GM12801 (cell line): ENCODE results near the gene BRF1.

Source experiments
- TF ChIP-seq, protein P1 (sequence below): IDR thresholded peaks from one replicate; pipeline ENCODE4 v1.5.1; 2011; ENCODE audit warnings: control low read depth; ENCODE audit not compliant: insufficient read length; ENCODE audit errors: extremely low read depth

Gene BRF1

DNA sequence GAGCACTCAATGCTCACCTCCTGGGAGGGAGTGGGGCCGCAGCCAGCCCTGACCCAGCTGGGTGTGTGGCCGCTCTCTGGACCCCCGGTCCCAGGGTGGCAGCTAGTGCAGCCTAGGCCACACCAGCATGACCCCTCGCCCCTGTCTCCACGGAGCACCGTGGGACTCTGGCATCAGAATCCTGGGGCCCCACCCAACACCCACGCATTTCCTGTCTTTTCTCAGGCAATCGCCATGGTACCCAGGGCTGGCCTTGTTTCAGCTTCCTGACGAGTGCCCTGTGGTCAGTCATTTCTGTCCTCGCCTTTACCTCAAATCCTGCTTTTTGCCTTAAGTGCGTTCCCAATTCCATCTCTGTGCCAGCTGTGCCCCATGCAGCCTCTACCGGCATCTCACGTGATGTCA is 29.7 kb upstream of the BRF1 start:
- TF ChIP-seq, protein P1, sequence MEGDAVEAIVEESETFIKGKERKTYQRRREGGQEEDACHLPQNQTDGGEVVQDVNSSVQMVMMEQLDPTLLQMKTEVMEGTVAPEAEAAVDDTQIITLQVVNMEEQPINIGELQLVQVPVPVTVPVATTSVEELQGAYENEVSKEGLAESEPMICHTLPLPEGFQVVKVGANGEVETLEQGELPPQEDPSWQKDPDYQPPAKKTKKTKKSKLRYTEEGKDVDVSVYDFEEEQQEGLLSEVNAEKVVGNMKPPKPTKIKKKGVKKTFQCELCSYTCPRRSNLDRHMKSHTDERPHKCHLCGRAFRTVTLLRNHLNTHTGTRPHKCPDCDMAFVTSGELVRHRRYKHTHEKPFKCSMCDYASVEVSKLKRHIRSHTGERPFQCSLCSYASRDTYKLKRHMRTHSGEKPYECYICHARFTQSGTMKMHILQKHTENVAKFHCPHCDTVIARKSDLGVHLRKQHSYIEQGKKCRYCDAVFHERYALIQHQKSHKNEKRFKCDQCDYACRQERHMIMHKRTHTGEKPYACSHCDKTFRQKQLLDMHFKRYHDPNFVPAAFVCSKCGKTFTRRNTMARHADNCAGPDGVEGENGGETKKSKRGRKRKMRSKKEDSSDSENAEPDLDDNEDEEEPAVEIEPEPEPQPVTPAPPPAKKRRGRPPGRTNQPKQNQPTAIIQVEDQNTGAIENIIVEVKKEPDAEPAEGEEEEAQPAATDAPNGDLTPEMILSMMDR: no peak

DNA sequence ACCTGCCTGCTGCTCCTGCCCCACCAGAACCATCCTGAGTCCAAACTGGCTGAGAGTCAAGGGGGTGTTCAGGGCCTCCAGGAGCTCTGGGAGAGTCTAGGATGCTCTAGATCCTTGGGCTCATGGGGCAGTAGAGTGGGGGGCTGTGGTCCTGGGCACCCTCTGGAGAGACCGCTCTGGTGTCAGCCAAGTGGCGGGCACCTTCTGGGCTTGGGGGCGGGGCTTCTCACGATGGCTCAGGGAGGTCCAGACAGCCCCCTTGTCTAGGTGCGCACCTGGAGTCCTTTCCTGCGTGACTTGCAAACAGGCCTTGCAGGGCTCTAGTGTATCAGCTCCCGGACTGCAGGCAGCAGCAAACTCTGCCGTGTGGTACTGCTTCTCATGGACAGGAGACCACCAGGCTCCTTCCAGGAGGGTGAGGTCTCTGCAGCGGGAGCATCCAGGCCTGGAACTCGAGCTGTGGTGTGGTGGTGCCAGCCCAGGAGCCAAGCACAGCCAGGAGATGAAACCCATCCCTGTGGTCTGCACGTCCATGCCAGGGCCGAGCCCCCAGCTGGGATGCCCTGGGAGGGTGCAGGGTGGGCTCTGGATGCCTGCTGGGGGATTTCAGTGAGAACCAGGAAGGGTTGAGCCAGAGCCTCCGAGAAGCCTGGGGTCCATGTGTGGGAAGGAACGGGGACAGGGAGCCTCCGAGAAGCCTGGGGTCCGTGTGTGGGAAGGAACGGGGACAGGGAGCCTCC is 28.8 kb upstream of the BRF1 start:
- TF ChIP-seq, protein P1: no peak

DNA sequence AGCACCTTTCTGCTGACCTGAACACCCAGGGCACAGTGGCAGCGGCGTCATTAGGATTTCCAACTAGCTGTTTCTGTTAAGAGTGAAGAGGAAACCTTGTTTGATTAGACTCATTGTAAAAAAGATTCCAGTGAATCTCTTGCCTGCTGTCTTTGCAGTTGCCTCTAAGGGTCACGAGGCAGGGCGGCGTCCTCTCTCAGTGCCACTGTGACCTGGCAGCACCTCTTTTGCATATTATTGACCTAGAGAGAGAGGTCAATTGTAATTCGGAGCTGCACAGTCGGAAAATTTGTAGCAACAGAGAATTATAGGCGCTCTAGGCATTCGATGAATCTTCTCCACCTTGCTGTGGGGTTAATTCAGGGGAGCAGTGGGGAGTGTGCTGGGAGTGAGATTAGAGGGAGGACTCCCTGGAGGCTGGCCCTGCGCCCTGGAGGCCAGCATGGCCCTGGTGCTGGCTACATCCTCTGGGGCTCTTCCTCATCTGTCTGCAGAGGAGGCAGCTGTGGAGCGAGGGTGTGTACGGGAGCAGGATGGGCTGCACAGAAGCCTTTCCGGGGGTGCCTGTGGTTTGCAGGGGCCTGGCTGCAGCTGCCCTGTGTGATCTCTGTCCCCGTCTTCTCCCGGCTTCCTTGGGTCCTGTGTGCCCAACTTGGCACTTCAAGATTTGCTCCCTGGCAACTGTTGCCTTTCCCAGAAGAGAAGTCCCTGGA is 28.0 kb upstream of the BRF1 start:
- TF ChIP-seq, protein P1: no peak

DNA sequence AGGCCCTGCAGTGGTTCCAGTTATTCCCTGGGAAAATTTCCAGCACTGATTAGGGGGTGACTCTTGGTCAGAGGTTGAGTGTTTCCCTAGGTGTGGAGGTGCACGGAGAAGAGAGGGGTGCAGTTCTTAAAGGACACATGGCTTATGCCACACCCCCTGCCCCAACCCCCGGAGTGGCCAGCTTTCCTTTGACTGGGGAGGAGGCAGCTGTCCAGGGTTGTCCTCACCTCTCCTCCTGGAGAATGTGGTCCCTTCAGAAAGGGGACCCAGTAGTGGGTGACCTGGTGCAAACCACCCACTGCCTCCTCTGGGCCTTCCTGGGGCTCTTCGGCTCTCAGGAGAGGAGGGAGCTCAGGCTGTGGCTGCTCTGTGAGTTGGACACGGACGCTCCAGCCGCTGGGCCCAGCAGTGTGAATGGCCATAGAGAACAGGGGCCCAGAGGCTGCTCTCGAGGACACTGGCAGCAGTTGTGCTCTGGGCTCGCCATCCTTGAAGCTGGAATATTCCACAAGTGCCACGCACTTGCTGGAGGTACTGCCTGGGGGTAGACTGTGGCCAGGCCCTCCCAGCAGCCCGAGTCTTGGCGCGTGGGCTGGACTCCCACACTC is 27.4 kb upstream of the BRF1 start:
- TF ChIP-seq, protein P1: no peak

DNA sequence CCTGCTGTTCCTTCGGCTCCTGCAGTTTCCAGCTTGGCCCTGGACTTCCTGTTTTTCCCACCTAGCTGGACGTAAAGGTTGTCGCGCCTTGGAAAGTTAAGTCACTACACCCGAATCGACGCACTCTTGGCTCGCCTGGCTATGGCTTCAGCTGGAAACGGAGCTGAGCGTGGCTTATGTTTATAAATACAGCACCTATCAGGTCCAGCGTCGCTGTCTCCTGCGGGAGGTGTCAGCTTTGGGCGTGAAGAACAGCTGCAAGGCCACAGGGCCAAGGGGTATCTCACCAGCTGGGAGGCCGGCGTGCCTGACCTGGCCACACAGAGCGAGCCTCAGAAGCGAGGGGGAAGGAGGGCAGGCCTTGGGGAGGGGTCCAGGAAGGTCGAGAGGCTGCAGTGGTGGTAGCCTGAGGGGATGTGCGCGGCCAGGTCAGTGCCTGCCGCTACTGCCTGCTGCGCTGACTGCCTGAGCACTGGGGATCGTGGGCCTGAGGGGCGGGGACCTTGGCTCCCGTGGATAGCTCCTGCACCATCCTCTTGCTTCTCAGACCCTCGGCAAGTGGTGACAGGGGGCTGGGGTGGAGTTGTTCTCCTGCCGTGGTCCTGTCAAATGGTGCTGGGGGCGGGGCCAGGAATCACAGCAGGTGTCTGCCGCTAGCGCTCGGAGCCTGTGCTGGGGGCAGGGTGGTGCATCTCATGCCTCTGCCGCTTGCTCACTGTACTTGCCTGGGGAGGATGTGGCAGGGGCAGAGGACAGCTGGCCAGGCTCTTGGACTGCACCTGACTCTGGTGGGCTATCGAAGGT is 26.3 kb upstream of the BRF1 start:
- TF ChIP-seq, protein P1: no peak

DNA sequence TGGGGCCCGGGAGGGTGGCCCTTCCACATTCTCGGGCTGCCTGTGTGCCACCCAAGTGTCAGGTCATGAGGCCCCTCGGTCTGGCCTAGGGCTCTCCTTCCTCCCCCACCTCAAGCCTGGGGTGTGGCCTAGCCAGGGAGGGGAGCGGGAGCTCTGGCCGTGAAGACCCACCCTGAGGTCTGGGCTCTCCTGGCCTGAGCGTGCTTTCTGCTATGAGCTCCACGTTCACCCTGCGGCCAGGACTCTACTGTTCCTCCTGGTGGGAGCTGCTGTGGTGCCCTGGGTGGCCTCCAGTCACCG is 25.7 kb upstream of the BRF1 start:
- TF ChIP-seq, protein P1: no peak

DNA sequence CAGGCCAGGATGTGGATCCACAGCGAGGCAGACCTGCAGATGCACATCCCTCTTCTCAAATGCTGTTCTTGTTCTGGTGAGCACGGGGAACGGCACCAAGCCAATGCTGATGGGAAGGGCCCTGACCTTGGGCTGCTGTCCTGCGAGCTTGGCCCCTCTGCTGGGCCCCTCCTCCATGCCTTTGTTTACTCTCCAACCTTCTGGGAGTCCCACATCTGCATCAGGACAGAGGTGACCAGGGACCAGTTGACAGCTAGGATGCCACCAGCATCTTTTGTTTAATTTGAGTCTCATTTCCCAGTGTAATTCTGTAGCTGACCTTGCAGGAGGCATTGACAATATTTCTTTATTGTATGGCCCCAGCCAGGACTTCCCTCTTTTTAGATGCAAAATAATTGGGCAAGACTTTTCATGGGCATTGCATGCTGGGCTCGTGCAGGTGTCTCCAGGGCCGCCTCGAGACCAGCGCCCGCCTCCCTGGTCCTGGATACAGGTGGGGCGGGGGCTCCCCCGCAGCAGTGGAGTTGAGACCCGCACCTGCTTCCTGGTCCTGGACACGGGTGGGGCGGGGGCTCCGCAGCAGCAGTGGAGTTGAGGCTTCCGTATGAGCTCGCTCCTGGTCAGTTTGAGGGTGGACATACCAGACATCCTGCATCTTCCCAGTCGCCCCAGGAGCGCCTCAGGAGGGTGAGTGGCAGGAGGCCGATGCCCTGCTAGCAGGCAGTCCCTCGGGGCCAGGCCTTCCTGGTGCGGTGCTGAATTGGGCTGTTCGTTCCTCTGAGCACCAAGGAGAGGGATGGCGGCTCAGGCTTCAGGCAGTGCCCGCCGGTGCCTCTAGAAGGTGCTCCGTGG is 25.1 kb upstream of the BRF1 start:
- TF ChIP-seq, protein P1: no peak
